ENCODE results near the gene ITPA. TPM values are rescaled to one million over a fixed set of nuclear protein-coding genes. Genes with fewer than 3 reads are reported as not detected.
"Not testable (repeated sequence)": the region's sequence is repeated elsewhere in the genome, so short reads cannot be mapped to it uniquely, and the experiment has no call there.

The ITPA gene
- total RNA-seq, 1 donor, result 26.2 TPM

GRCh38 chr20:3203315-3204123 is 5.8 kb upstream of the ITPA start:
- DNase-seq (ENCODE audit: low read depth), result peak; percentile 32
- TF ChIP-seq CTCF (IDR thresholded peaks at IDR 0.05; ENCODE audit: insufficient read depth, low read length), result no peak
- peak overlapping the region; percentile 79 for H3K4me3 ChIP-seq (ENCODE audit: low read depth, low read length)

GRCh38 chr20:3204124-3204794 is 5.0 kb upstream of the ITPA start, which contains the start of gene DDRGK1:
Gene DDRGK1 (minus strand): TSS chr20:3204682. CDS start chr20:3204627, 55 bp downstream.
- peak; percentile 79 for DNase-seq (ENCODE audit: low read depth)
- no peak for TF ChIP-seq CTCF (IDR thresholded peaks at IDR 0.05; ENCODE audit: insufficient read depth, low read length)
- peak within 1 kb of the TSS; percentile 79 for H3K4me3 ChIP-seq (ENCODE audit: low read depth, low read length)

- peak; percentile 24 for DNase-seq (ENCODE audit: low read depth)
- no peak for TF ChIP-seq CTCF (IDR thresholded peaks at IDR 0.05; ENCODE audit: insufficient read depth, low read length)
- peak overlapping the region; percentile 95 for H3K4me3 ChIP-seq (ENCODE audit: low read depth, low read length)
Observed at GRCh38 chr20:3208786-3209256, 477 bp upstream of the ITPA start.

GRCh38 chr20:3209946-3210317 is 634 bp downstream of the ITPA start:
- DNase-seq (ENCODE audit: low read depth), result peak; percentile 26
- no peak for TF ChIP-seq CTCF (IDR thresholded peaks at IDR 0.05; ENCODE audit: insufficient read depth, low read length)
- H3K4me3 ChIP-seq (ENCODE audit: low read depth, low read length), result peak overlapping the region; percentile 95

- no peak for DNase-seq (ENCODE audit: low read depth)
- H3K4me3 ChIP-seq (ENCODE audit: low read depth, low read length), result peak overlapping the region; percentile 95
- TF ChIP-seq CTCF (IDR thresholded peaks at IDR 0.05; ENCODE audit: insufficient read depth, low read length), result no peak
Observed at GRCh38 chr20:3210346-3210745, 1.0 kb downstream of the ITPA start.

GRCh38 chr20:3213226-3213625 is 3.9 kb downstream of the ITPA start:
- TF ChIP-seq CTCF (IDR thresholded peaks at IDR 0.05; ENCODE audit: insufficient read depth, low read length), result no peak
- no peak for DNase-seq (ENCODE audit: low read depth)
- no peak overlapping the region for H3K4me3 ChIP-seq (ENCODE audit: low read depth, low read length)

- H3K4me3 ChIP-seq (ENCODE audit: low read depth, low read length); DNase-seq (ENCODE audit: low read depth): not testable (repeated sequence)
Observed at GRCh38 chr20:3215359-3215917, 6.1 kb downstream of the ITPA start.
